ENCODE data around the gene PCSK6.

The PCSK6 gene

GRCh38 chr15:101489599-101490407 is at the start of gene PCSK6:
TSS of gene PCSK6 (minus strand) at chr15:101489707. CDS start at chr15:101489670, 37 bp downstream.
- no peak for DNase-seq (ENCODE audit: low spot score)

GRCh38 chr15:101538996-101539395 is 49.5 kb upstream of the PCSK6 start:
- DNase-seq (ENCODE audit: low spot score), result no peak

DNA sequence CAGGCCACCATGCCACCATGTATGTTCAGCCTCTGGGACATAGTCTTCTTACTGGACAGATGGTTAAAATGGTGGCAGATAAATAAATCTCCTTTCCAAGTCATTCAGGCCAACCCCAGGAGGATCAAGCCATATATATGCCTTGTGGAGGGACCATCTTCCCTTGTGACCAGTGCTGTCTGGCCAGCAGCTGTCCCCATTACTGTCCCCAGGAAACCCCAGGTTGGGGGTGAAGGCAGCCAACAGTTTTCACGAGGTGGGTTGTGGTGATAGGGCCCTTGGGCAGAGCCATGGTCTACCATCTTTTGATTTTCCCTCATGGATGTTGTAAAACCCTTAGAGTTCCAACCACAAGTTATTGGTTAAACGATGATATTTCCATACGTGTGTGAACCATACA is 48.7 kb upstream of the PCSK6 start:
- DNase-seq (ENCODE audit: low spot score), result no peak

DNA sequence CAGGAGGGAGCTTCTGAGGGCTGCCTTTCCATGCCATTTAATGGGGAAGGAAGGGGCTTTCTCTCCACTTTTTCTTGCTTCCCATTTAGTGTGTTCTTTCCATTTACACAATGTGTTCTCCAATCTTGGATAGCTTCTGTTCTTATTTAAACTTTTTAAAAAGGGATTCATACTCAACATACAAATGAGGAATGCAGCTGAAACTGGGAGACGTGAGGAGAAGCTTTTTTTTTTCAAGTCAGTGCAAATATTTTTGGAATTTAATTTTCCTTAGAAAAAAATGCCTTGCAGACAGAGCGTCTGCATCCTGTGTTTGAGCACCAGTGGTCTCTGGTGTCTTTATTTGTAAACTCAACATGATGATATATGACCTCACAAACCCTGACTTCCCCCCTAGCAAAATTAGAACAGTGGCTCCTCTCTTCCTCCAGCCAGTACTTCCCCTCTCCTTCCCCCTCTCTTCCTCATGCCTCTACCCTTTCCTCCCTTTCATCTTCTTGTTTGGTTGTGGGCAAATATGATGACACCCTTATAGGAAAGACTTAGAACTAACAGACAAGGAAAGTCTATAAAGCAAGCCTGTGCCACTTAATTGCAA is 48.1 kb upstream of the PCSK6 start:
- DNase-seq (ENCODE audit: low spot score), result no peak

GRCh38 chr15:101536875-101537405 is 47.4 kb upstream of the PCSK6 start:
- no peak for DNase-seq (ENCODE audit: low spot score)

- DNase-seq (ENCODE audit: low spot score), result no peak
These were observed 46.8 kb upstream of the PCSK6 start for GRCh38 chr15:101536166-101536874.

DNA sequence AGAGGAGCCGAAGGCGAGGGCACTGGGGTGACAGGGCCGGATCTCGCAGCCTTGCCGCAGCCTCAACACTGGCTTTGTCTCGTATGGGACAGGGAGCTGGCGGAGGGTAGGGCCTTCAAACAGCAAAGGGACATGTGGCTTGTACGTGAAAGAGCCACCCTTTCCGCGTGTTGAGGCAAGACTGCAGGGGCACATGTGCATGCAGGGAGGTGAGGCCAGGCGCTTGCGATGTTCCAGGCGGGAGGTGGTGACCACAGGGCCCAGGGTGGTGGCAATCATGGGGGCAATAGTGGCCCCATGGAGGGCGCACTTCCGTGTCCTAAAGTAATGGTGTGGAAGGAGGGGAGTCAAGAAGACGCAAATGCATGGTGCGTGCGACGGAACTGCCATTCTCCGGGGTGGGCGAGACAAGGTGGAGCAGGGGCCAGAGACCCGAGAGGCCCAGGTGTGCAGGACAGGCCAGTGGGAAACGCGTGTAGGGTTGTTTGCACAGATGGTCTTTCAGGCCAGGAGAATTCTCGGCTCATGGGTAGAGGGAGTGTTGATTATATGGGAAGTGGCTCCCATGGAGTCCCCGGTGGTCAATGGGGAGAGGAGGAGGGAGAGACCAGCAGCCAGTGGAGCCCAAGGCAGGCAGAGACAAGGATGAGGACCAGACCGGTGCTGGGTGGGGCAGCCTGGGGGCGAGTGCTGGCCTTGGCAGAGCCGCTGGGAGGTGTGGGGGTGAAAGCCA is 45.8 kb upstream of the PCSK6 start:
- DNase-seq (ENCODE audit: low spot score), result no peak

DNA sequence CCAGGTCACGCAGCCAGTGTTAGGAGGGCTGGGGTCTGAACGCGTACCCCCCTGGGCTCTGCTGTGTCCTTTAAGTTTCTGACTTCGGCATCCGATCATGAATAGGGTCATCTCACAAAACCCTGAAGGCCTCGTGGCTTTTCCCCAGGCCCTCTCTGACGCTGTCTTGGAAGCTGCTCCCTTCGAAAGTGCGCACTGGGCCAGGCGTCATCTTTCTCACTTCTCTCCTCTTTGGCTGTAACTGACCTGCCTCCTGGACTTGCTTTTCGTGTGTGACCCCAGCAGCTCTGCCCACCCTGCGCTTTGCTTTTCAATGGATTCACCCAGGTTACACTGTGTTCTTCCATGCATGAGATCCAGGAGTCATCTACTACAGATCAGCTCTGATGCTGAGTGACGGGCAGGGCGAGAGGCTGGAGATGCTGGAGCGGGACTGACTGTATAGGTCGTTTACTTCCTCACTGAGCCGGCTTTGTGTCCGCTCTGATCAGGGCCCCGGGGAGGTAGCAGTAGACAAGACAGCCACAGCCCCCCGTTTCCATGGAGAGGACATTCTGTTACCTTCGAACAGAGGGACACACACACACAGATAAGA is 45.0 kb upstream of the PCSK6 start:
- DNase-seq (ENCODE audit: low spot score), result no peak

GRCh38 chr15:101533371-101534140 is 44.0 kb upstream of the PCSK6 start:
- DNase-seq (ENCODE audit: low spot score), result no peak

GRCh38 chr15:101532865-101533264 is 43.4 kb upstream of the PCSK6 start:
- DNase-seq (ENCODE audit: low spot score), result no peak

- no peak for DNase-seq (ENCODE audit: low spot score)
These were observed 41.7 kb upstream of the PCSK6 start for GRCh38 chr15:101531170-101531569.

- DNase-seq (ENCODE audit: low spot score), result no peak
These were observed 40.9 kb upstream of the PCSK6 start for GRCh38 chr15:101530224-101530958.

DNA sequence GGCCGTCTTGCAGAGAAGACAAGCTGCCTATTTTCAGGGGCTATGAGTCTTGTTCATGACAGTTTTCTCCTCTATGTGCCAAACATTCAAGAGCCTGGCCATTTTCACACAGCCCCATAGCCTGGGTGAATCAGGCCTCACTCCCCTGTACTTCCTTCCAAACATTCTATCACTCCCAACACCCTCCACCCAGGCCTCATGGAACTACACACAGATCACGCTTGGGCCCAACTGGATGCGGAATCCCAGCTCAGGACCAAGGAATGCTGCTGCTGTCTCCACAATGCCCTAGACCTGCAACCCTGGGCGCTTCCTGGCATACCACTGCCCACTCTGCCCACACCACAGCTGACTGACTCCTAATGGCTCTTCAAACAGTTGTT is 39.4 kb upstream of the PCSK6 start:
- DNase-seq (ENCODE audit: low spot score), result no peak

DNA sequence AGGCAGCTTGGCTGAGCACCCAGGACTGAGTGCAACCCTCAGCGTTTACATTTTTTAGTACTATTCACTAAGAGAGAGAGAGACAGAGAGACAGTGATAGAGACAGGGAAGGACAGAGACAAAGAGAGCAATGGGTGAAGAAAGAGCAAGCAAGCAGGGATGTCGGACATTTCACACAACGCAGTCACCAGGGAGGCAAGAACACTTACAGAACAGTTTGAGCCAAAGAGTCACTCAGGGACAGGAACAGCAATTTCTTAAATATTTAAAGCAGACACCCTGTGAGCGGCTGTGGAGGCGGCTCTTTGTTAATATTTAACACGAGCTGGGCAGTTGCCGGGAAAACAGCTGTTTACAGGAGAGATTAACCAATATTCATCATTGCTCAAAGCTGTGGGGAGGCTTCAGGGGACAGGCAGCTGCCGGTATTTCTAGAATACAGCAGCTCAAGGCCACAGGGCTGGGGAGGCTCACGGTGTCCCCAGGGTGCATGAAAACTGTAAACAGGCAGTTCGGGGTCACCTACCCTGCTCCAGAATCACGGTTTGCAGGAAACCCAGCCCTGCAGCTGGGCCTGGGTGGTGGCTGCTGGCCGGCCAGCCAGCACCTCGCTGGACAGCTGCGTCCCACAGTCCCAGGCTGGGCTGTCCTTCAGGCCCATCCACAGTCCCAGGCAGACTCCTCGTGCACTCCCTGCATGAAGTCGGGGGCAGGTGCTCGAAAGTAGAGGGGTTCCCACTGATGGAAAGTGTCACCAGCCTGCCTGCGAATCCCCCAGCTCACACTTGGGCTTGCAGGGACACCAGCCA is 38.8 kb upstream of the PCSK6 start:
- no peak for DNase-seq (ENCODE audit: low spot score)

GRCh38 chr15:101526890-101527289 is 37.4 kb upstream of the PCSK6 start:
- DNase-seq (ENCODE audit: low spot score), result no peak

DNA sequence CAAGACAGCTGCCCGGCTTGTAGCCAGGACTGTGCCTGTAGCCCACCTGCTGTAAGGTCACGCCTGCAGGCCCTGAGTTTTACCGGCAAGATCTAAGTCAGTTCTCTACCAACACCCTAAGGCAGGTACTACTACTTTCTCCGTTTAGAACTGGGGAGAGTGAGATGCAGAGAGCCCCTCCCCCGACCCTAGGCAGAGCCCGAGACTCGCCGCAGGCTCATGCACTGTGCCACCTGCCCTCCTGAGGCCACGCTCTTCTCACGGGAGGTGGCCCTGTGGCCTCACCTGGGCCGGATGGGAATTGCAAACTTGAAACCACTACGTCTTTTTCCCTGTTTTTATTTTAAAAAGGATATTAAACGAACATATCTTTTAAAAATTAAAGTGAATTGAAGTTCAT is 36.9 kb upstream of the PCSK6 start:
- no peak for DNase-seq (ENCODE audit: low spot score)

DNA sequence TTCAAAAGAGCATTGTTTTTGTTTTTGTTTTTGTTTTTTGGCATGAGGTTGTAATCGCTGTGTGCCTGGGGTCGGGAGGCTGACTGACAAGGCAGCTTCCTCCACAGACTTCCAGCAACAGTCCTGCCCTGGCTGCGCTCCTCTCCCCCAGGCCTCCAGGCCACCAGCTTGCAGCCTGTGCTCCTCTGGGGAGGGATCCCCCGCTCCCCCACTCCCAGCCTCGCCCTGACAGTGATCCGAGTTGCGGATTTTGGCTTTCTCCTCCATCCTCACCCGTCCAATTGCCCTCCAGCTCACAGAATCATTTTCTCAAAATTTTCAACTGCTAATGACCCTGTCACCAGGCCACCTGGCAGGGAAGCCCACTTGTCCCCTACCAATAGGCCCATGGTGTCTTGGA is 36.5 kb upstream of the PCSK6 start:
- DNase-seq (ENCODE audit: low spot score), result no peak

GRCh38 chr15:101525087-101525669 is 35.7 kb upstream of the PCSK6 start:
- no peak for DNase-seq (ENCODE audit: low spot score)

DNA sequence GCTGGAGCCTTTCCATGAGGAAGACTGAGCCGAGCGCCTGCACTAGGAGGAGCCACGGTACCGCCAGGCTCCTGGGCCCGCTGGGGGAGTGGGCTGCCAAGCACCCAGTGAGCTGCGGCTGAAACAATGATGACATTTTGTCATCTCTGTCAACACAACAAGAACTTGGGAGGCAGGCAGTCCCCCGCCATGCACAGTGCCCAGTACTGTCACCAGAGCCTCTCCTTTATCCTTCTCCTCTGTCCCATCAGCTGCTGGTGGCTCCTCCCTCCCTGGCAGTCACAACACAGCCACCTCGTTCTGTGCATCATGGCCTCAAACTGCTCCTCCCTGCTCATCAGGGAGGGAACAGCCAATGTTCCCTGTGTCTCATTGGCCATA is 34.0 kb upstream of the PCSK6 start:
- peak; percentile 96 for DNase-seq (ENCODE audit: low spot score)
